COLO668 (cell line): ENCODE results near the gene IL36A.

Experiments
- DNase-seq: peaks from one replicate; lab custom pipeline; 2025; ENCODE audit not compliant: unreplicated experiment; lab: John Stamatoyannopoulos, UW

The IL36A gene

GRCh38 chr2:113046465-113046864, 41.2 kb downstream of the IL36A start:
- DNase-seq, result no peak

GRCh38 chr2:113050921-113051895, 45.9 kb downstream of the IL36A start:
- DNase-seq, result no peak

- DNase-seq, result no peak
Measured at GRCh38 chr2:113052396-113052917, 47.2 kb downstream of the IL36A start, which contains the start of gene IL36B. Gene IL36B (minus strand): TSS chr2:113052867.

GRCh38 chr2:113053666-113054065, 48.4 kb downstream of the IL36A start:
- DNase-seq, result no peak

- DNase-seq, result no peak
Measured at GRCh38 chr2:113054066-113054465, 48.8 kb downstream of the IL36A start.

- DNase-seq, result no peak
Measured at GRCh38 chr2:113056521-113056920, 51.3 kb downstream of the IL36A start.

- DNase-seq, result no peak
Measured at GRCh38 chr2:113057117-113057516, 51.9 kb downstream of the IL36A start.
